ENCODE measurements around the gene POR. TPM values are rescaled to one million over a fixed set of nuclear protein-coding genes. Genes with fewer than 3 reads are reported as not detected.
"Not testable (repeated sequence)": the region's sequence is repeated elsewhere in the genome, so short reads cannot be mapped to it uniquely, and the experiment has no call there.

Gene POR
- total RNA-seq, 2 donors from 2014 or later, result 60.6 to 128 TPM

DNA sequence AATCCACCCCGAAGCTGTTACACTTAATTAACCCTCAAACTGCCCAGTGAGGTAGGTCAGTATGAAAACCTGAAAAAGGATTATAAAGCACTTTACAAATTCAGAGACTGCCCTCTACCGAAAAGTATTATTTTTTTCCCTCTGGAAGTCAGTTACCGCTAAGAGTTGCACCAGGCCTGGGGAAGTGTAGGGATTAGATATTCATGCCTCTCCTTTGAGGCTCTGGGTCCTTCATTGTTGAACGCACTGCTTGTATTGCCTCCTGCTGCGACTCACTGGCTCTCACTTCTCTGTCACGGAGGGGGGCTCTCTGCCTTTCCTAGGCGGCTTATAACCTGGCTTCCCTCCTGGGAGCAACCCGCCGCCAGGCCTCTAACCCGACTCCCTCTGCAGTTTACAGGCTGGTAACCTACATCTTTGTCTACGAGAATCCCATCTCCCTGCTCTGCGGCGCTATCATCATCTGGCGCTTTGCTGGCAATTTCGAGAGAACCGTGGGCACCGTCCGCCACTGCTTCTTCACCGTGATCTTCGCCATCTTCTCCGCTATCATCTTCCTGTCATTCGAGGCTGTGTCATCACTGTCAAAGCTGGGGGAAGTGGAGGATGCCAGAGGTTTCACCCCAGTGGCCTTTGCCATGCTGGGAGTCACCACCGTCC, 33.4 kb upstream of the POR start:
- intact Hi-C loops (cut with DNase I), result no loop called here
- DNase-seq (no peak), ATAC-seq (no peak)

DNA sequence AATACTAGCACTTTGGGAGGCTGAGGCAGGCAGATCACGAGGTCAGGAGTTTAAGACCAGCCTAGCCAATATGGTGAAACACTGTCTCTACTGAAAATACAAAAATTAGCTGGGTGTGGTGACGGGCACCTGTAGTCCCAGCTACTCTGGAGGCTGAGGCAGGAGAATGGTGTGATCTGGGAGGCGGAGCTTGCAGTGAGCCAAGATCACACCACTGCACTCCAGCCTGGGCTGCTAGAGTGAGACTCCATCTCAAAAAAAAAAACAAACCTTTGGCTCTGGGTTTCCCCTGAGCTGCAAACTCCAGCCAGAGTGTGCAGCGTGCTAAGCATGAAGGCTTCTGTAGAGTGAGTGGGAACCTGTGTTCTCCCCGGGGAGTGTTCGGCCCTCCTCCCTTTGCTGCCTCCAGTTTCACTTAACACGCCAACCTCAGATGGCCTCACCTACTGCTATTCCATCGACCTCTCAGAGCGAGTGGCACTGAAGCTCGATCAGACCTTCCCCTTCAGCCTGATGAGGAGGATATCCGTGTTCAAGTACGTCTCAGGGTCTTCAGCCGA, 31.6 kb upstream of the POR start:
- DNase-seq, result not testable (repeated sequence)

DNA sequence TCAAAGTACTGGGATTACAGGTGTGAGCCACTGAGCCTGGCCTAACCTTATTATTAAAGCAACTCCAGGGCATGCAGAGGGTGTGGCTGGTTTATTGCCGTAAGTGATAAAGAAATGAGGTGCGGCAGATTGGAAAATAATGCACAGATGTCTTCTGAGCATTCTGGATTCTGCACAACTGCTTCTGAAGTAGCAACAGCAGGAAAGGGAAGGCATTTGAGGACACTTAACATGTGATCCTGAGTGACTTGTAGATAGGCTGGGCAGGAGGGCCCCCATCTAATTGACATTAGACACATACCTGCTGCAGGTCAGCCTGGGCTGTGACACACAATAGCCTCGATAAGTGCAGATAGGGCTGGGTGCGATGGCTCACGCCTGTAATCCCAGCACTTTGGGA, 30.5 kb upstream of the POR start:
- ATAC-seq (no peak), DNase-seq (no peak)
- intact Hi-C loops (cut with DNase I), result no loop called here

More for the DNA sequence above, 31.6 kb upstream of the POR start:
- intact Hi-C loops (cut with DNase I); ATAC-seq: not testable (repeated sequence)

DNA sequence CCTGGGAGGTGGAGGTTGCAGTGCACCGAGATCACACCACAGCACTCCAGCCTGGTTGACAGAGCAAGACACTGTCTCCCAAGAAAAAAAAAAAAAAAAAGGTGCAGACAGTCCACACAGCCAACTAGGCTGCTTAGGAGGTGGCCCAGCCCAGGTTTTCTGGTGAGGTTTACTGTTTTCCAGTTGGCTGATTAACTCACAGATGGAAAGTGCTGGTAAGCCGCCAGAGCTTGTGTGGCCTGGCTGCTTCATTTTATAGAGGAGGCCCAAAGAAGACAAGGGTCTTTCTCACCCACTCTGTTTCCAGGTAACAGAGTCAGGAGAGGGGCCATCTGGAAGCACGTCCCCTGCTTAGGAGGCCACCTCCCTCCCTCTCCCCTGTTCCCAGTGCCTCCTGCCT, 29.9 kb upstream of the POR start:
- intact Hi-C loops (cut with DNase I), result no loop called here
- no peak for ATAC-seq
- no peak for DNase-seq

DNA sequence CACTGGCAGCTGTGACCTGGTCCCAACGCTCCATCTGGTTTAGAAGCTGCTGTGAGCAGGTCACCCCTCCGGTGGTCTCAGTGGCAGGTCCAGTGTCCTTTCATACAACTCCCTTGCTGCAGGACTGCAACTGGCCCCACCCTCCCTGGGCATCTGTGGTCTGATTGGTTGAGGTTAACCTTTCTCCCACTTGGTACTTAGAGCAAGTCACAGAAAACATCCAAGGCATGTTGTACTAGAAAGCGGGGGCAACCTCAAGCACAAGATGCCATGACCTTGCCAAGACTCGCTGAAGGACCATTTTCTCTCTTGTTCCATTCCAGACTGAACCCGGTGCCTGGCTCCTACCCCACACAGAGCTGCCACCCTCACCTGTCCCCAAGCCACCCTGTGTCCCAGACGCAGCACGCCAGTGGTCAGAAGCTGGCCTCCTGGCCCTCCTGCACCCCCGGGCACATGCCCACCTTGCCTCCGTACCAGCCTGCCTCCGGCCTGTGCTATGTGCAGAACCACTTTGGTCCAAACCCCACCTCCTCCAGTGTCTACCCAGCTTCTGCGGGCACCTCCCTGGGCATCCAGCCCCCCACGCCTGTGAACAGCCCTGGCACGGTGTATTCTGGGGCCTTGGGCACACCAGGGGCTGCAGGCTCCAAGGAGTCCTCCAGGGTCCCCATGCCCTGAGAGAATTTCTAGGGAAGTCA, 27.1 kb upstream of the POR start:
- DNase-seq, result no peak
- intact Hi-C loops (cut with DNase I), result no loop called here
- ATAC-seq, result peak in 1 of 2 donors; percentile 11

DNA sequence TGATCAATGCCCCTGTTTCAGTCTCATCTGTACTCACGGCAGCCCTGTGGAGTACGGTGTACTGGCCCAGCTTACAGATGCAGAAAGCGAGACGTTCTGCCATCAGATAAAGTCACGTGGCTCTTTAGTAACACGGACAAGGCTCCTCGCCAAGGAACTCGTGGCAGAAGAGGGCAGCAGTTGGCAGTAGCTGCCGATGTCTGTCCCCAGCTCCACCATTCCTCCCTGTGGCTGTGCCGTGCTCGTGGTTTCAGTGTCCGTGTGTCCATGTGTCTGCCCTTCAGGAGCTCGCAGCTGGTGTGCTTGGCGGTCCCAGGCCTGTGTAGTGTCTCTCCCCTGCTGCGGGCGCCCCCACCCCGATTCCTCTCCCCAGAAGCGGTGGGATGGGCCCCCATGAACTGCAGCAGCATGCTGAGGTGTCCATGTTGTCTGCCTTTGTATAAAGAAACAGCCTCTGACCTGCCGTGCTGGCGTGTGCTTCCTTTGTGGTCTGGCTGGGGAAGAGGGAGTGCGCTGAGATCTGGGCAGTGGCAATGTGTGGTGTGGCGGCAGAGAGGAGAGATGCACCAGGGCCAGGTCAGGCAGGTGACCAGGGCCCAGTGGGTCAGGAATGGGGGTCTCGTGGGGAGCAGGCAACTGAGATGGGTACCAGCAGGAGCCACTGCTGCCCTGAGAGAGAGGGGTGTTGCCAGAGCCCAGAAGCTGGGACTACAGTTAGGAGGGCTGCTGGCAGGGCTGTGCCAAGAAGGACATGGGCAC, 26.3 kb upstream of the POR start:
- ATAC-seq (peak; percentile 30 to 79), DNase-seq (no peak)
- intact Hi-C loops (cut with DNase I), result no loop called here

DNA sequence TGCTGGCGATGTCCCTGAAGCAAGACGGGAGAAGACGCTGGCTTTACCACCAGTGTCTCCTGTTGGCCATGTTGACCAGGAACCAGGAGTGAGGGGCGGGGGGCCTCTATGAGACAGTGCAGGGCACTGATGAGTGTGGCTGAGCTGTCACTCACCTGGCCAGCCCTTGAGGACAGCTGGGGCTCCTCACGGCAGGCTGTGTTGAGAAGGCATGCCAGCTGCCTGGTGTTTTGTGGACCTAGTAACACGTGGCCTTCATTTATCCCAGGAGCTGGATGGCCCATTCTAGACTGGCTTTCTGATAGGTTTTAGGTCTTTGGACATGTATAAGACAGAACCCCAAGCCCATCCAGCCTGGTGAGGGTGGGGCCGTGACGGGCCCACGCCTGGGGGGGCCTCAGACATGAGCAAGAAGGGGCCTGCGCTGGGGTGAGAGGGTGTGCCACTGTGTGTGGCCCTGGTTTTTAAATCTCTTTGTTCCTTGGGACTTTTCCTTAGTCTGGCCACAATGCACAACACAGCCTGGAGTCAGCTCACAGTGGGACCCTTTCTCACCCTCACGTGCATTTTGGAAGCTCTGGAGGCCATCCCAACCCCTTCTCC, 25.6 kb upstream of the POR start:
- intact Hi-C loops (cut with DNase I), result no loop called here
- no peak for DNase-seq
- ATAC-seq, result no peak

DNA sequence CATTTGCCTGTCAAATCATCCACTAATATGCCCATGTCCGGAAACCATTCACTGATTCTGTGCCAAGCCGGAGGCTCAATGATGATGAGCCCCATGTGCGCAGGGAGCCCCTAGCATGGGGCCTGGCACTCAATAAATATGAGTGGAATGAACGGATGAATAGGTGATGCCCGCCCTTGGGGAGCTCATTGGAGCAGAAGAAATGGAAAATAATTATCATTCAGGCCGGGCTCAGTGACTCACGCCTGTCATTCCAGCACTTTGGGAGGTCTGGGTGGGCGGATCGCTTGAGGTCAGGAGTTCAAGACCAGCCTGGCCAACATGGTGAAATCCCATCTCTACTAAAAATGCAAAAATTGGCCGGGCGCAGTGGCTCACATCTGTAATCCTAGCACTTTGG, 25.1 kb upstream of the POR start:
- DNase-seq, result no peak
- ATAC-seq, result no peak
- intact Hi-C loops (cut with DNase I), result no loop called here

DNA sequence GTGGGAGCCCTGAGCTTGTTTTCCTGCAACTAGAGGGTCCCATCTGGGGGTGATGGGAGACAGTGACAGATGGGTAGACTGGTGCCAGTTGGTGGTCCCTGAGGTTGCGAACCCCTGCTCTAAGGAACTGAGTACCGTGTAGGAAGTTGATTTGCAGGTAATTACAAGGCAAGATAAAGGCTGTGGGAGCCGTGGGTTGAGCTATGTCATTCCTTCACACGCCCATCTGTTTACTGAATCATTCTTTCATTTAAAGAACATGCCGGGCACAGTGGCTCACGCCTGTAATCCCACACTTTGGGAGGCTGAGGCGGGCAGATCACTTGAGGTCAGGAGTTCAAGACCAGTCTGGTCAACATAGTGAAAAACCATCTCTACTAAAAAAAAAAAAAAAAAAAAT, 23.7 kb upstream of the POR start:
- ATAC-seq; intact Hi-C loops (cut with DNase I); DNase-seq: not testable (repeated sequence)

DNA sequence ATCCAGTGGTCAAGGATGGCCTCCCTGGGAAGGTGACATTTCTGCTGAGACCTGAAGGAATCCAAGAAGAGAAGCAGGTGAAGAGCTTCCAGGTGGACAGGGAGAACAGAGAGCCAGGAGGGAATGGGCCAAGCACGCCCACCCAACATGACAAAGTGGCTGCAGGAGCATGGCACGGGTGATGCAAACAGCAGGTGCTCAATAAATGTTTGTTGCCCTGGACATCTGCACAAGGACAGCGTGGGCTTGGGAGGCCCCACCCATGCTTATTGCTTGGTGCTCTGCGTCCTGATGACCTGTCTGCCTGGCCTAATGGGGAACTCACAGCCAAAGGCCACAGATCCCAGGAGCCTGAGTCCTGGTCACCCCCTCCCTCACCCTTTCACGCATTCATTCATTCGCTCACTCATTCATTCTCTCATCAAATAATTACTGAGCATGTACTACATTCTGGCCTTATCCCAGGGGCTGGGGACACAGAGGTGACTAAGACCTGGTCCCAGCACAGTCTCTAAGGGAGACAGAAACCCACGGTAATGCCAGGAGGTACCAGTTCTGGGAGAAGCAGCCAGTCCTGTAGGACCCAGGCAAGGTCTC, 23.0 kb upstream of the POR start:
- ATAC-seq, result no peak
- intact Hi-C loops (cut with DNase I), result no loop called here
- no peak for DNase-seq

DNA sequence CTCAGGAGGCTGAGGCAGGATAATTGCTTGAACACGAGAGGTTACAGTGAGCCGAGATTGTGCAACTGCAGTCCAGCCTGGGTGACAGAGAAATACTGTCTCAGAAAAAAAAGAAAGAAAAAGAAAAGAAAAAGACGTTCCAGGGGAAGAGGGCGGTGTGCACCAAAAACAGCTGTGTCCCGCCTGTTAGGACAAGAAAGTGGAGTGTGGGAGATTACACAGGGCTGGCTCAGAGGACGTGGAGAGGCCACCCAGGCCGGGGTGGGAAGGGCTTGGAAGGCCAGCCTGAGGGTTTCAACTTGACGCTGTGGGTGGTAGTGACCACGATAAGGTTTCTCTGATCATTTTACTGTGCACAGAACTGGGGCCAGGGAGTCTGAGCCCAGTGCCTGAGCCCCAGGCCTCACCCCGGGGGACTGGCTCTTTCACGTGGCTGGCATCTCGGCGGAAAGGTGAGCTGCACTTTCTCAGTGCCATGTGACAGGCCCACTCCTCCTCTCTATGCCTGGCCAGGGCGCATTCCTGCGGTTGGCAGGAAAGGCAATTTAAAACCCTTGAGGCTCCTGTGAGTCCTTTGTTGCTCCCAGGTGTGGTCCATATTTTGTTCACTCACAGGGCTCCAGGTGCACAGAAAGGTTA, 22.2 kb upstream of the POR start:
- ATAC-seq, result peak; percentile 32 to 82
- peak; percentile 63 for DNase-seq
- intact Hi-C loops (cut with DNase I), result no loop called here

DNA sequence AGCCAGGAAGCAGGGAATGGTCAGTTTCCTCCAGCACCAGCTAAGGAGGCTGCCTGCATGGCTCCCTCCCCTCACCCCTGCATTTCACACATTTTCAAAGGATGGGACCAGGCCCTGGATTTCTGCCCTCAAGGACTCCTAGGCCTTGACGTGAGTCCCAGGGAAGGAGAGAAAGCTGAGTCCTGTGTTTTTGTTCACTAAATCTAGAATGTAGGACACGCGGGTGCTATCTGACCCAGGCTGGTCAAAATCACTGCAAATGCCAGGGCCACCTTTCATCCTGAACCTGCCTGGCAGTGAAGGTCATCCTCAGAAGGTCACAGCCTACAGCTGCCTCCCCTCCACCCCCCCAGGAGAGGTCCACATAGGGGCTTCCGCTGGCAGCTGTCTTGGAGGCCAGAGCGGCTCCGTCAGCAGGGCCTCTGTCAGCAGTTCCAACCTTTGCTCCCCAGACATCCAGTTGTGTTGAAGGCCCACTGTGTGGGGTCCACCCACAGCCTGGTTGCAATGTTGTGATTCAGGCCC, 18.1 kb upstream of the POR start:
- DNase-seq, result no peak
- intact Hi-C loops (cut with DNase I), result no loop called here
- ATAC-seq, result no peak

DNA sequence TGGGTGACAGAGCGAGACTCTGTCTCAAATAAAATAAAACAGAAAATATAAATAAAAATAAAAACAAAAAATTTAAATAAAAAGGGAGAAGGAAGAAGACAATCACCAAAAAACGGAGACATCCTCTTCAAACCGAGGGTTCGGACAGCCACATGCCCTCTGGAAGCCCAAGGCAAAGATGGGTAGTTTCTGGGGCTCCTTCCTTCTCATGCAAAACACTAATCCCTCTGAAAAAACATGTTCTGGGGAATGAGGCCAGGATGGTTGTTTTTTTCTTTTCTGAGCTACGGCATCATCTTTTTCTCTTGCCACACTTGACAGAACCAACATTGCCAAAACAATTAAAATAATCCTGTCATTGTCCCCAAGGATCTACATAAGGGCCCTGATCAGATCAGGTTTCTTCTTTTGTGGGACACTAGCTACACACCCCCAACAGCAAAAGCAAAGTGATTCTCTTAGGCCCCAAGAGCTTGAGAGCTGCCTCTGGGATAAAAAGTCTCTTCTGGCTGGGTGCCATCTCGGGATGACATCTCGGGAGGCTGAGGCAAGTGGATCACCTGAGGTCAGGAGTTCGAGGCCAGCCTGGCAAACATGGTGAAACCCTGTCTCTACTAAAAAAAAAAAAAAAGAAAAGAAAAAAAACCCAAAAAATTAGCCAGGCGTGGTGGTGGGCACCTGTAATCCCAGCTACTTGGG, 14.2 kb upstream of the POR start:
- intact Hi-C loops (cut with DNase I), result no loop called here
- DNase-seq (no peak), ATAC-seq (no peak)

DNA sequence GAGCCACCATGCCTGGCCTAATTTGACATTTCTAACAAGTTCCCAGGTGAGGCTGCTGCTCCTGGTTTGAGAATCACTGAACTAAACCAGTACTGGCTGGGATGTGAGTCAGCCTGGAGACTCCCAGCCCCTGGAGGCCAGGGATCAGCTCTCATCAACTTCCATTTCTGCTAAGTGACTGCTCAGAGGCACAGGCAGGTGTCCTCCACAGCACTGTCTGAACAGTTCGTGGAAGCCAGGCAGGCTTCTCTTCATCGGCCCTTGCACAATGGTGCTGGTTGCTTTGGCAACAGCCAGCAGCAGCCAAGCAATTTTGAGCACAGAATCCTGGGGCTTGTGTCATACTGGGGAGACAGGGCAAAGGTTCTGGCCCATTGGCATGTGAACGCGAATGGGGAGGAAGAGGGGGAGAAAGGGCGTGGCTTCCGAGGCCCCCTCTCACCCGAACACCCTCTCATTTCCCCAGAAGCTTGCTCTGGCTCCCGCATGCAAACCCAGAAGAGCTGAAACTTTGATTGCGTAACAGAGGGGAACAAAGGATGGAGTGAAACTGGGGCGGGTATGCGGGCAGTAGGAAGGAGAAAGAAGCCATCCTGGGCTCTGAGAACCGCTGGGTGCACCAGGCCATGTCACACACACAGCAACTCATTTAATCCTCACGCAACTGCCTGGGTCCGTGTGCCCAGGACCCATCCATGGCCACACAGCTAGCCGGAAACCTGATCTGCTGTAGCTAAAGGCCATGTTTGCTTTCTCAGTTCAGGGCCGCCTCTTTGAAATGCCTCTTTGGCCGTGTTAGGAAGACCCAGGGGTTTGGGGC, 9.0 kb upstream of the POR start:
- peak; percentile 89 to 90 for ATAC-seq
- intact Hi-C loops (cut with DNase I), result no loop called here
- DNase-seq, result peak; percentile 80

DNA sequence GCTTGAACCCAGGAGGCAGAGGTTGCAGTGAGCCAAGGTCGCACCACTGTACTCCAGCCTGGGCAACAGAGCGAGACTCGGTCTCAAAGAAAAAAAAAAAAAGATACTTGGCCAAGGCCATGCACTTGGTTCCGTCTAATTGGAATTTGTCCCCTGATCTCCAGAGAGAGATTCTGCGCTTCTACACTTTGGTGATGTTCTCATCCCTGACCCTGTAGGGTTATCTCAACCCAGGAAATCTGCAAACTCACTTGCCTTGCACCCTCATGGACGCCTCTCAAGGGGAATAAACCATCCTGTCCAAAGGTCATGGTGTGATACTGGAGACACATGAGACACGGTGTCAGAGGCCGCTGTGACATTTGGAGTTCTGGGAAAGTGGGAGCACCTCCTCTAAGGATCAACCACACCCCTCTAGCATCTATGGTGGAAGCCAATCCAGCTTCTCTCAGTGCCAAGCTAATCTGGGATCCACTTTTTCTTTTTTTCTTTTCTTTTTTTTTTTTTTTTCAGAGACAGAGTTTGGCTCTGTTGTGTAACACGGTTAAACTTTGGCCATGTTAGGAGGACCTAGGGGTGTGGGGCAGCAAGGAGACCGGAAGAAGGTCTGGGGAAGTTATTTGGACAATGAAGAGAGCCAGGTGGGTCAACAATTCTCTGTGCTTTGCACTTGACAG, 7.8 kb upstream of the POR start:
- ATAC-seq (peak; percentile 45 to 62), DNase-seq (no peak)
- intact Hi-C loops (cut with DNase I), result no loop called here

DNA sequence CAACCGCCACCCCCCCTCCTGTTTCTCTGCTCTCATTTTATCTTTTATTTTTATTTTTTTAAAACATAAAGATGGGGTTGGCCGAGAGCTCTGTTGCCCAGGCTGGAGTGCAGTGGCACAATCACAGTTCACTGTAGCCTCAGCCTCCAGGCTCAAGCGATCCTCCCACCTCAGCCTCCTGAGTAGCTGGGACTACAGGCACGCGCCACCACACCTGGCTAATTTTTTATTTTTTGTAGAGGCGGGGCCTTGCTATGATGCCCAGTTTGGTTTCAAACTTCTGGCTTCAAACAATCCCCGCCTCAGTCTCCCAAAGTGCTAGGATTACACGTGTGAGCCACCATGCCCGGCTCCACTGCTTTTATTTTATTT, 7.3 kb upstream of the POR start:
- intact Hi-C loops (cut with DNase I); ATAC-seq; DNase-seq: not testable (repeated sequence)

Data from left cardiac atrium (tissue), 4 donors.